GM12874 (cell line): ENCODE measurements around the gene FOXC2.

Experiments
- TF ChIP-seq, protein P1 (sequence below): IDR thresholded peaks from 2 replicates; pipeline ENCODE4 v1.5.1; 2011; ENCODE audit warnings: low read depth, mild to moderate bottlenecking, control low read depth, low read length, moderate library complexity; ENCODE audit not compliant: insufficient read depth

The FOXC2 gene

GRCh38 chr16:86597880-86598606 is 31.4 kb downstream of the FOXC2 start:
- TF ChIP-seq, protein P1, sequence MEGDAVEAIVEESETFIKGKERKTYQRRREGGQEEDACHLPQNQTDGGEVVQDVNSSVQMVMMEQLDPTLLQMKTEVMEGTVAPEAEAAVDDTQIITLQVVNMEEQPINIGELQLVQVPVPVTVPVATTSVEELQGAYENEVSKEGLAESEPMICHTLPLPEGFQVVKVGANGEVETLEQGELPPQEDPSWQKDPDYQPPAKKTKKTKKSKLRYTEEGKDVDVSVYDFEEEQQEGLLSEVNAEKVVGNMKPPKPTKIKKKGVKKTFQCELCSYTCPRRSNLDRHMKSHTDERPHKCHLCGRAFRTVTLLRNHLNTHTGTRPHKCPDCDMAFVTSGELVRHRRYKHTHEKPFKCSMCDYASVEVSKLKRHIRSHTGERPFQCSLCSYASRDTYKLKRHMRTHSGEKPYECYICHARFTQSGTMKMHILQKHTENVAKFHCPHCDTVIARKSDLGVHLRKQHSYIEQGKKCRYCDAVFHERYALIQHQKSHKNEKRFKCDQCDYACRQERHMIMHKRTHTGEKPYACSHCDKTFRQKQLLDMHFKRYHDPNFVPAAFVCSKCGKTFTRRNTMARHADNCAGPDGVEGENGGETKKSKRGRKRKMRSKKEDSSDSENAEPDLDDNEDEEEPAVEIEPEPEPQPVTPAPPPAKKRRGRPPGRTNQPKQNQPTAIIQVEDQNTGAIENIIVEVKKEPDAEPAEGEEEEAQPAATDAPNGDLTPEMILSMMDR = no peak

DNA sequence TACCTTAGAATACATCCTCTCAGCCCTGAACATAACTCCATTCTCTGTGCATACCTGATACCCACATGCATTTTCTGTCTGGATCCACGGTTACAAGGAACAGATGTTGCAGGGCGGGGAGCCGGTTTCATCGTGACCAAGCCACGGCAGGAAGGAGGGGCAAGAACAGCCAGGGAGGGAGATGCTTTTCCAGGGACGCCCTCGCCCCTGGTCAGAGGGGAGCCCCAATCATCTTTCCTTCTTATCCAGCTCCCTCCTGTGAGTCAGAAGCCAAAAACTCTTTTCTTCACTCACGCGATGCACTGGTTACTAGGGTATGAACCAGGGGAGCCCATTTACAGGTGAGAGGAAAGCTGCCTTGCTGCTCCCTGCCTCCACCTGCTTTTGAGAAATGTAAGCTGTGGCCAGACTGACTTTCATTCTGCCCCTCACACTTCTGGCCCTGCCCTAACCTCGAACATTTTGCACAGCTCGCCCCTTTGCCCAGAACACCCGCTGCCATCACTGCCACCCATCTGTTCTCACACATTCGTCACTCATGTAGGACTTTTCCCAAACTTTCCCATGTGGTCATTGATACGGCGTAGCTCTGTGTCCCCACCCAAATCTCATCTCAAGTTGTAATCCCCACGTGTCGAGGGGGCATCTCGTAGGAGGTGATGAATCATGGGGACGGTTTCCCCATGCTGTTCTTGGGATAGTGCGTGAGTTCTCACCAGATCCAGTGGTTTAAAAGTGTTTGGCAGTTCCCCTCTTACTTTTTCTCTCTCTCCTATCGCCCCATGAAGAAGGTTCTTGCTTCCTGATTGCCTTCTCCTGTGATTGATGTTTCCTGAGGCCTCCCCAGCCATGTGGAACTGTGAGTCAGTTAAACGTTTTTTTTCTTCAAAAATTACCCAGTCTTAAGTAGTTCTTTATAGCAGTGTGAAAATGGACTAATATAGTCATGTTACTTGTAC is 32.3 kb downstream of the FOXC2 start:
- TF ChIP-seq, protein P1 = no peak

- TF ChIP-seq, protein P1 = no peak
These were observed 34.7 kb downstream of the FOXC2 start for GRCh38 chr16:86601356-86601755.

- TF ChIP-seq, protein P1 = no peak
These were observed 35.9 kb downstream of the FOXC2 start for GRCh38 chr16:86602521-86602920.

DNA sequence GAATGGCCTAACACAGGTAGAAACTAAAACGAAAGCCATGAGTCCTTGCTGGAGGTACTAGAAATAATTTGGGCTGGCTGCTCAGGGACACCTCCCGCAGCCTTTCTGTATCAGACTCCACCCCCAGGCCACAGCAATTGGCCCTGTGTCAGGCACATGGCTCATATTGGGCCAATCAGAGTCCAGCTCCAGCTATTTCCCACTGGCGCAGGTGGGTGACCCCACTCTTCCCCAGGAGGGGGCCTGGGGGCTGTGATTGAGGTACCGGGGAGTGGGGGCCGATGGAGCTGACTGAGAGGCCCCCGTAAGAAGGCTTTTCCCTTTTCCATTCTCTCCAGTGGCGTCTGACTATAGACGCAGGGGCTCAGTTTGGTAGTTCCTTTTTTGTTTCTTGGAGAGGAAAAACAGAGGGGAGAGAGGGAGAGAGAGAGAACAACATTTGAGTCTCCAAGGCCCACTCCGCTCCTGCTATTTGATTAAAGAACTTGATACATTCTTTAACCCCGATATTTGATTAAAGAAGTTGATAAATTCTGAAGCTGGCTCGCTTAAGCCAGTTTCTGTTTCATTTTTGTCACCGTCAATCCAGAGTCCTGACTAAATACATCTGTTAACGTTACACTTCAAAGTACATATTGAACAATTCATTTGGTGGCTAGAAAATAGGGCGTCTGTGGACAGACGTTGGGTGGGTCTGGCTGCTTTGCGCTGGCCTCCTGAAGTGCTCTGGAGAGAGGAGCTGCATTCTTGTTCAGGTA is 38.0 kb downstream of the FOXC2 start:
- TF ChIP-seq, protein P1 = no peak

DNA sequence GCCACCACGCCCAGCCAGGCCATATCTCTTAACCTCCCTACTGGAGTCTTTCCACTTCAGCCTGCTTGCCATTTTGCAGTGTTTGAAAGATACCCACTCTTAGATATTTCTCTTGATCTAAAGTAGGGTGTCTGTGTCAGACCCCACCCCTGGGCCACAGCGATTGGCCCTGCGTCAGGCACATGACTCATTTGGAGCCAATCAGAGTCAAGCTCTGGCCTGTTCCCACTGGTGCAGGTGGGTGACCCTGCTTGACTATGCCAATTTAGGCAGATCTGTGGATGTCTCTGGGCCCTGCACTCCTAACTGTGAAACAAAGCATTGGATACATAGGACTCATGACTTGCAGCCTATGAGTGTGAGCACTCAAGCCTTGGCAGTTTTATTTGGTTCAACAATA is 39.3 kb downstream of the FOXC2 start:
- TF ChIP-seq, protein P1 = no peak

DNA sequence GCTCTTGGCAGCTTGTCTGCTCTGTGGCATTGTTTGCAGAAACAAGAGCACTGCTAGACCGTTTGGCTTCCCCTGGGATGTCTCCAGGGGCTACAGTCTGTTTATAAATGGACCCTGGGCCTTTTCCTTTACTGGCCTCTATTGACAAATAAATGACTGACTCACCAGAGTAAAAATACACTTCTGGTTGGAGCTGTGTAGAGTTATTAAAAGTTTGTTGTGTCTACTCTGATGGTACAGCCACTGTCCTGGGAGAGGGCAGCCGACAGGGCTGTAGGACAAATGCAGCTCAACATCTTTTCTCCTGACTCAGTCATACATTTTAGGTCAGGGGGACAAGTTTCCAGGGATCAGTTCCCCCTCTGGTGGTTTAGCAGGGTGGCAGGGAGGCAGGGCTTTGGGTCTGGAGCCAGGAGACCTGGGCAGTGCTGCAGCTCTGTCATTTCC is 41.7 kb downstream of the FOXC2 start:
- TF ChIP-seq, protein P1 = no peak
